HG02884 (cell line): ENCODE data around the gene SNAP25.

Experiments
- ATAC-seq: cut with Tn5 transposase; IDR thresholded peaks from one replicate; pipeline ENCODE4 v1.9.1; 2021; ENCODE audit warnings: mild to moderate bottlenecking, moderate library complexity; ENCODE audit not compliant: unreplicated experiment

SNAP25 gene

DNA sequence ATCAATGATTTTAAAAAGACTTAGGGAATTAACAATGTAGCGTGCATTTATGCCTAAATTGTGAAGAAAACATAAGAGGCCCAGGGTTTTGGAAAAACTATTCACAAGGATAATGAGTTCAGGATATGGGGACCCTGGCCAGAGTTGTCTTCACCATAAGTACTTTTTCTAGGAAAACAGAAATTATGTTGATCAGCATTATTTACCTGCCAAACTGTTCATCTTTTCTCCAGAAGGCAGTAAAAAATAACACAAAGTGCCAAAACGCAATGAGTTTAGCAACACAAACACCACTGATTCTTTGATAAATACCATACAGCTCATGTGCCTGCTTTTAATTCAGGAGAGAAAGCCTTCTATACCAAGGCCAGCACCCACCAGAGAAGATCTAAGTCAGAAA lies 43.1 kb downstream of the SNAP25 start:
- ATAC-seq = no peak

DNA sequence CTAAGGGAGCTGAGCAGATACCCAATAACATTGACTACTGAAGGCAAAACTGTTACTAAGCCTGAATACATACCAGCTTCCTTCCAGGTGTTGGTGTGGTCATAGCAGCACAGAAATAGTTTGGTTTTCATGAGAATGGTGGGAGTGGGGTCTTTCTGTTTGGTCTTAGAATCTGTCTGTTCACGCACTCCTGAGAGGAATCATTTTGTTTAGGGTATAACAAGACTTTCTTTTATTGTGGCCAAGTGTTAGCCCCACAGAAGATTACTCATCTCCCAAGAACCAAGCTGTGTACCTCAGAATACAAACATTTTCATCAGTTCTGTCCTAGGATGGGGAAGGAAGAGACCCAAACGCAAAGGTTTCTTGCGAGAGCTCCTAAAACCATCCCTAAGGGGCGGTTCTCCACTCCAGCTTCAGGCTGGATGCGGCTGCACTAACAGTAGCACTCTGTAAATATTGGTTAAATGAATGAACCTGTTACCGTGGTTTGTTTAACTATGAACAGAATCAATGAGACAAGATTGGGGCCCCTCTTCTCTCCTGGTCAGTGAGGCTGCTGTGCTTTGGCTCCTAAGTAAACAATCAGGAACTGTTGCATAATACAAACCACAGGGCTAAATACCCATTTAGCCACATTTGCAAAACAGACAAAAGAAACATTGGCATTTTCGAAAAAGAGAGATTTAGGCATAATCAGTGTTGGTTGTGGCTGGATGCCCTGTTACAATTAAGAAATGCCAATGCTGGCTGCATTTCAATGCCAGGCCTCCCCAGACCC lies 44.9 kb downstream of the SNAP25 start:
- no peak for ATAC-seq

DNA sequence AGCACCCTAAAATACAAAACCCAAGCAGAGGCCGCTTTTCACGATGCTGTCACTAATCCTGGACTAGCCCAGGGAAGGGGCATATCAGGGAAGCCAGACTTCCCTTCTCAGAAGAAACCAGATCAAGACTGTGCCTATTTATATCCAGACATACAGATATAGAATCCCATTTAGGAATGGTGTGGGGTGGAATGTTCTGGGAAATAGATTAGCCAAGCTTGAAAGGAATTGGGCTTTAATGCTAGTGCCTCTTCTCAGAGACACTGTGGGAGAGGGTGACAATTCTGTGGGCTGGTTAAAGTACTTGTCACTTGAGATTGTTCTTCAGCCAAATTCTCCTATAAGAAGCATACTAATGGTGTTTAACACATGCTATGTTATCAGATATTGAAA lies 45.5 kb downstream of the SNAP25 start:
- no peak for ATAC-seq

DNA sequence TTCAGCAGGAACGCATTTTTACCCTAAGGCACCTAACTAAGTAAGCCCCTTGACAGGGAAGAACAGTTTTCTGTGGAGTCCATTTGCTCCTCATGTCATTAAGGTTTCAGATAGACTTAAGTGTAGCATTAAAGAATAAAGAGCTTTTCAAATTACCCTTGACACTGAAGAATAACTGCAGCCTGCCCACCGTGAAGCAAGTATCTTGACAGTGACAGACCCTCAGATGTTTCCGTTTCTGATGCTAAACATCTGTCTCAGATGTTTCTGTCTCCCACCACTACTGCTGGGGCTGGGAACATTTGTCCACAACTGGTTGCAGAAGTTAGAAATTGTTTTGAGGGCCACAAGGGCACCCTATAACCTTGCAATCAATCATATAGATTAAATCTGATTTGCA lies 50.0 kb downstream of the SNAP25 start:
- no peak for ATAC-seq

GRCh38 chr20:10270630-10271029 lies 52.0 kb downstream of the SNAP25 start:
- ATAC-seq = no peak

DNA sequence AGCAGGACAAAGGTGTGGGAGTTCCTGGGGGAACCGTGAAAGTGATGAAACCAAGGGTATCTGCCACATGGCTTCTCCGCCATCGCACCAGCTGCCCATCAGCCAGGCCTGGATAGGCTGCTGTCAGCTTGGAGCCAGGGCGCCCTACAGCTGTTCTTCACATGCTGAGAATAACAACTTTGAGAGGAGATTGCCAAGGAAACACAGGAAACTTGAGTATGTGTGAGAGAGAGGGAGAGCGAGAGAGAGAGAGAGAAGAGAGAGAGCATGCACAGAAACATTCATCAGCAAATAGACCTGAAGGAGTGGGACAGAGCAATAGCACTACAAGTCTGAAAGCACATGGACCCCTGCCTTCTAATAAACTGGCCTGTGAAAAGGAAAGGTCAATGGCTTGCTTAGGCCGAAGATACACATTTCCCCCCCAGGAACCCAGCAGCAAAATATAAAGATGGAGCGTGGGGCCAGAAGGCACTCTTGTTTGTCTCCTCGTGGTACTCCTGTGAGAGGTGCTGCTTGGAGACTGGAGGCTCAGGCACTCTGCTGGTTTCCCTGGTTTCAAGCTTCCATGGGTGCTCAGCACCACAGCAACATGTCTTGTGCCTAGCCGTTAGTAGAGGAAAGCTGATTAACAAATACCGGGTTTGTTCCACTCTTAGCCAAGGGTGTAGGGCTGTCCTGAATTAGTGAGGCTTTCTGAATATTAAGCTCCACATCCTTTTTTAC lies 53.0 kb downstream of the SNAP25 start:
- no peak for ATAC-seq

GRCh38 chr20:10276878-10277580 lies 58.4 kb downstream of the SNAP25 start:
- ATAC-seq = no peak

GRCh38 chr20:10277616-10278015 lies 59.0 kb downstream of the SNAP25 start:
- no peak for ATAC-seq

- ATAC-seq = no peak
These were observed 59.8 kb downstream of the SNAP25 start for GRCh38 chr20:10278412-10278811.

DNA sequence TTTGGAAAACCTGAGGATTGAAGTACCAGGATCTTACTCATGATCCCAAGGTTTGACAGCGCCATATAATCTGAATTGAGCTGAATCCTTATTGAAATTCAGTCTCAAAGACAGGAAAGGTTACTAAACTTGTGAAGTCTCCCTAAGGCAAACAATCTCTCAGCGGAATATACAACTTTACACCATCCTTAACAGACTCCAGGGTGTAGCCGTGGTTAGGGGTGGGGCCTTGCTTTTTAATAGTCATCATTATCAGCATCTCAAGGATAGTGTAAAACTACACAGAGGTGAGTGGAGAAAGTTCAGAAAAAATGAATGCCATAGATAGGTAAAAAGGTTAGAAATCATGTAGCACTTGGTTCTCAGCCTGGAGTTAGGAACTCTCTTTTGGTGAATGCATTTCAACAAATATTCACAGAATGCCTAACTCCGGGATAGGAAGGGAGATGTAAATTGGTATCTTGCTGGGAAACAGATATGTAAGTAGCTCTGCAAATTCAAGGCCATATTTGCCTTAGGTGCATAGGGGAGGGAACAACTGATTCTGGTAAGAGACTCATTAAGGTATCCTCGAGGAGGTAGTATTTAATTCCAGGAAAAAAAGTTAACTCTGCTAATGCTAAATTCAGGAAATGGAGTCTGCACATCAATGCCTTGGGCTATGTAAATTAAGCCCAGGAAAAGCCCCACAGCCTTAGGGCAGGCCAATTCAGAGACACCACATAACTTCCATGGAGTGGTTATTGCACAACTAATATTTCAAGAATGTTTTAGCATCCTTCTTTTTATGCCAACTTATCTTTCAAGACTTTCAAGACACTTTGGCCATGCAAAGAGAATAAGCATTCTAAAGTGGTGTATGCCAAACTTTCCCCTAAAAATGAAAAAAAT lies 61.6 kb downstream of the SNAP25 start:
- ATAC-seq = no peak

DNA sequence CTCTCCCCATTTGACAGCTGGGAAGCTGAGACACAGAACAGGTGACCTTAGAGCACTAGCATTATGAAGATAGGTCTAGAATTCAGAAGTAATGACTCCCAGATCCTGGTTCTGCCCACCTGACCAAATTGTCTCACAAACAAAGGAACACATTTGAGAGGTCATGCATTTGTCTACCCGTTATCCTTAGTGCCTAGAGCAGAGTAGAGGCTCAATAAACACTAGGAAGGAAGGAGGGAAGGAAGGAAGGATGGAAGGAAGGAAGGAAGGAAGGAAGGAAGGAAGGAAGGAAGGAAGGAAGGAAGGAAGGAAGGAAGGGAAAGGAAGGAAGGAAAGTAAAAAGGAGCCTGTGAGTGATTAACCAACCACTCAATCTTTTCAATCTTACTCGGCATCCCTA lies 63.3 kb downstream of the SNAP25 start:
- ATAC-seq = no peak

DNA sequence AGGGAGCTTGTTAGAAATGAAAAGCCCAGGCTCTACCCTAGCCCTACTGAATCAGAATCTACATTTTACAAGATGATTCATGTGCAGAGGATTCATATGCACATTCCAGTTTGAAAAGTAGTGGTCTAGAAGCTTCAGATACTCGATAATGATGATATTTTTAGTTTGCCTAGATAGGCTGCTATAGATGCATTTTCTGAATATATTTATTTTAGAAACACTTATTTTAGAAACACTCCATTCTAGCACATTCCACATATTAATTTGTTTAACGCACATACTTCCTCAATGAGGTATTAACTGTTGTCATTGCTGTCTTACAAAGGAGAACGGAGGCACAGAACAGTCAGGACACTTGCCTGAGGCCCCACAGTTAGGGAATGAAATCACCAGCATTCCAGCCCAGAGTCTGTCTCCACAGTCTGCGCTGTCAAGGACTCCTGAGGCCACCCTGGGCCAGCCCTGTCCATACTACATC lies 64.4 kb downstream of the SNAP25 start:
- ATAC-seq = no peak

GRCh38 chr20:10286356-10286755 lies 67.7 kb downstream of the SNAP25 start:
- ATAC-seq = no peak

DNA sequence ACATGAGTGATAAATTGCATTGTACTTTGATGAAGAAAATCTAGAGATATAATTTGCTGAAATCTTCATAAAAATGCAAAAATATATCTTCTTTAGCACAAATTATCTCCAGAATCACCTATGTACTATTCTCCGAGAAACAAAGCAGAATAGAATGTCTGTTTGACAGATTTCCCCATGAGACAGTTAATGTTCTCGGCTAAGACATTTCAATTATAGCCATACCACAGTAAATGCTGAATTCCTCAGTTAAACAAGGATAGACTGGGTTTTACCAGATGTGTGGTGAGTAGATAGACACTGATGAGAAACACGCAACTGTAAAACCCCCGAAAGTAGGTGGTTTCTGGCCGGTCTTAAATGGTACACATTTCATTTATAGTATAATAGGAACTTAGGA lies 69.8 kb downstream of the SNAP25 start:
- no peak for ATAC-seq

DNA sequence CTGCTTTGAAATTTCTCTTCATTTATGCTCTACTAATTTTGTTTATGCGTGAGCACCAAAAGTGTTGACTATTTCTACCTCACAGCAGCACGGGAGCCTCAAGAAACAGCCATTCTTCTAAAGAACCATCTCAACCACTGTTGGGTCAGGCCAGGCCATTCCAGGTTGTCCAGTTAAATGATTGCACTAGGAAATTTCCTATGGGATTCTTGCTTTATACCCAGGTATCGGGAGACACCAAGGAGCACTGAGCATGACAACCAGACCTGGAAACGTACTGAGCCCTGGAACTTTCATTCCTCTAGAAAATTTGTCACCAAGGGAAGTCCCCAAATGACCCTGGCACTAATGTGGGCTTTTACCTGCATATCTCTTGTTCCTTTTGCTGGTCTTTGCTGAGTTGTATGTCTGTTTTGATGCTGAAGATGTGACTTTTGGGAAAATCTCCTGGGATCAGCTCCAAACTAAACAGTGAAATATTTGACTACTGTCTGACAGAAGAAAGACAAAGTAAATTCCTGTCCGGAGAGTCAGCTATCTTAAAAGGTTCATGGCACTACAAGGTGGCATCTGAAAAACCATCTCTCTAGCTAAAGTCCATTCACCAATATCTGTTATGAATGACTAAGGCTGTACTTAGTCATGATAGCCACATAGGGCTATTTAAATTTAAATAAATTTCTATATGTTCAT lies 70.5 kb downstream of the SNAP25 start:
- ATAC-seq = no peak

DNA sequence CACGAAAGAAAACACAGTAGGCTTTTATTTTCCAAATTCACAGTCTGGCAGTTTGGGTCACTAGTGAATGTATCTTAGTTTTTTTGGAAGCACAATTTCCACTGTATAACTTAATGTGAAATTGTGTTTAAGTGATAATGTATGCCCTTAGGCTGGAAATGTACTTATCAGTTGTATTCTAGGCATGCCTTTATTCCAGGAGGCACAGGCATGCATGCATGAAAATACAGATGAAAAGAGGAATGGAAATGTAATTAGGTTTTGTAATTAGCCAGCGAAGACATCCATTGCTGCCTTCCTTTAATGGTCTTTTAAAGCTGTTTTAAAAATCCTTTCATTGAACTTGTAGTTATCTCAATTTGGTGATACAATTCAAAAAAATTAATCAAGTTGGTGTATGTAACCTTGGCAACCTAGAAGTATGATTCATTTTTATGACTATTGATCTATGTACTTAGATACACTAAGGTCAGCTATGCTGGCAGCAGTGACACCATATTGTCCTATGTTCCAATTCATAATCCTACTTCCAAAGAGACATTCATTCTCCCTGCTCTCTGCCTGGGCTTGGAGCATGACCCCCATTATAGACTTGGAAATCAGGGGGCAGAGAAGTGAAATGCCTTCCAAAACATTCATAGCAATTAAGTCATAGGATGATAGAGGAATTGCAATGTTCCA lies 73.1 kb downstream of the SNAP25 start:
- ATAC-seq = no peak

GRCh38 chr20:10297223-10297622 lies 78.6 kb downstream of the SNAP25 start:
- ATAC-seq = no peak

DNA sequence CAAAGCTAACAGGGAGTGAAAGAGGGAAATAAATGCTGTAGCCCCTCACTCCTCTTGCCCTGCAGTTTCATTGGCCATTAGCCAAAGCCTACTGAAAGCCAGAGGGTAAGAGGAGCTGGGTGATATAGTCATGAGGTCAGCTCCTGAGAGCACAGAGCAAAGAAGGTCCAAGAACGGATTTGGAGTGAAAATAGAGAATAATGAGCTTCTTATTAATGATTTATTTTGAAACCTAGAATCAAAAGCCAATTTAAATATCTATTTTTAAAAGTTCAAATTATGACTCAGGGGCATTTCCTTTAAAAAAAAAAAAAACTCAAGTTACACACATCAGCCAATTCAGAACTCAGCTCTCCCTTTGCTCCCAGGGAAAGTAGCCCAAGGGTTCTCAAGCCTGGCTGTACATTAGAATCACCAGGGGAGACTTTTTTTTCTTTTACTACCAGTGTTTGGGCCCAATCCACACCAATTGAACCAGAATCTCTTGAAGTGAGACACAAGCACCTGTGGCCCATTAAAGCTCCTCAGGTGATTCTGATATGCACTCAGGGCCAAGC lies 79.1 kb downstream of the SNAP25 start:
- ATAC-seq = no peak
